Skeletal muscle cell (primary cell): Measurements from ENCODE around the gene CDH6.
"Not testable (repeated sequence)": the region's sequence is repeated elsewhere in the genome, so short reads cannot be mapped to it uniquely, and the experiment has no call there.

Experiments
- DNase-seq: peaks from one replicate; pipeline ENCODE4 v3.0.0-alpha.2; 2010; ENCODE audit warnings: low read depth
- H3K4me3 ChIP-seq: 2 replicates; pipeline ENCODE4 v1.5.1; 2011; ENCODE audit warnings: low read depth, mild to moderate bottlenecking, control low read depth, low read length, moderate library complexity

Gene CDH6

DNA sequence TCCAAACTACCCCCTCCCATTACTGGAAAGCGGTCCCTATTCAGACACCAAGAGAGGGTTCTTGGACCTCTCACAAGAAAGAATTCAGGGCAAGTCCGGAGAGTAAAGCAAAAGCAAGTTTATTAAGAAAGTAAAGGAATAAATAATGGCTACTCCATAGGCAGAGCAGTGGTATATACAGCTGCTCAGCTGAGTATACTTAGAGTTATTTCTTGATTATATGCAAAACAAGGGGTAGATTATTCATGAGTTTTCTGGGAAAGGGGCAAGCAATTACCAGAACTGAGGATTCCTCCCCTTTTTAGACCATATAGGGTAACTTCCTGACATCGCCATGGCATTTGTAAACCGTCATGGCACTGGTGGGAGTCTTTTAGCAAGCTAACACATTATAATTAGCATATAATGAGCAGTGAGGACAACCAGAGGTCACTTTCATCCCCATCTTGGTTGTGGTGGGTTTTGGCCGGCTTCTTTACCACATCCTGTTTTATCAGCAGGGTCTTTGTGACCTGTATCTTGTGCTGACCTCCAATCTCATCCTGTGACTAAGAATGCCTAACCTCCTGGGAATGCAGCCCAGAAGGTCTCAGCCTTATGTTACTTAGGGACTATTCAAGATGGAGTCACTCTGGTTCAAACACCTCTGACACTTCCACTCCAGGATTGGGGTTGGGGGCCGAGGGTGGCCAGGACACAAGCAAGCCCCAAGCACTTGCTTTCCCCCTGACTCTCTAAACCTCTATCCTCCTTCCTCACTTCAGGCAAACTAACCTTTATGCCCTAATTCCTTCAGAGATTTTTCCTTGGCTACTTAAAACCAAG lies 168.4 kb downstream of the CDH6 start:
- not testable (repeated sequence) for DNase-seq, H3K4me3 ChIP-seq

DNA sequence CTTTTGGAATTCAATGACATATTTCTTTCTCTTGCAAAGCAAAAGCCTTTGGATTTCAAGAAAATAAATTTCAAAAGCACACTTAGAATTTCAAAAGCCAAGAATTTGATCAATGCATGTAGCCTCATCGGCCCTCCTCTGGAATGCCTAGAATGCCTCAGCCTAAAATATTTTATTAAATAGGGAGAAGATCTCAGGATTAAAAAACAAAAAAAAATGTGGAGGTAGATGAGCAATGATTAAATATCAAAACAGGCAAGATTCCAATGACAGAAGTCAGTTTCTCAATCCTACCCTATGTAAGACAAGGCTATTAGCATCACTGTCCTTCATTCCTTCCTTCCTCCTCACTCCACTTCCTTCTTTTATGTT lies 169.0 kb downstream of the CDH6 start:
- no peak for DNase-seq
- H3K4me3 ChIP-seq, result no peak overlapping the region

DNA sequence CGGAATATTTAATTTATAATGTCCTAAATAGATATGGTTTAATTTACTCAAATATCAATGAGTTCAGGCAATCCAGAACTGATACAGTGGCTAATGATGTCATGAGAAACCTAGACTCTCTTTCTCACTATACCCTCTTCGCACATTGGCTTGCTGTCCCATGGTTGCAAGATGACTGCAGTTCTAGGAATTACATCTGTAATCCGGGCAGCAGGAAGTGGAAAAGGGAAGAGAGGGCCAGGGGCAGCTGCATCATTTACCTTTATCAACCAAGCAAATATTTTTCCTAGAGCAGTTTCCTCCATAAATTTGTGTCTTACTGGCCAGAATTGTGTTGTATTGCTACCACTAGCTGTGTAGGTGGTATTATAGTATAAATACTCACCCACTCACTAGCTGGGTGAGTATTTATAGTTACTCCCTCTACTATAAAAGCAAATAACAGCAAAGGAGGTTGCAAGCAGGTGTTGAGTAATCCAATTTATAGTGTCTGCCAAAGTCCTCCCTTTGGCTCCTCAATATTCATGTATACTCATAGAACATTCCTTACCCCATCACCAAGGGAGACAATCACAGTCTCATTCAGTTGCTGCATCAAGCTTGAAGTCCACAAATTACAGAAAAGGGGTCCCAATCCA lies 169.6 kb downstream of the CDH6 start:
- no peak for DNase-seq
- no peak overlapping the region for H3K4me3 ChIP-seq

DNA sequence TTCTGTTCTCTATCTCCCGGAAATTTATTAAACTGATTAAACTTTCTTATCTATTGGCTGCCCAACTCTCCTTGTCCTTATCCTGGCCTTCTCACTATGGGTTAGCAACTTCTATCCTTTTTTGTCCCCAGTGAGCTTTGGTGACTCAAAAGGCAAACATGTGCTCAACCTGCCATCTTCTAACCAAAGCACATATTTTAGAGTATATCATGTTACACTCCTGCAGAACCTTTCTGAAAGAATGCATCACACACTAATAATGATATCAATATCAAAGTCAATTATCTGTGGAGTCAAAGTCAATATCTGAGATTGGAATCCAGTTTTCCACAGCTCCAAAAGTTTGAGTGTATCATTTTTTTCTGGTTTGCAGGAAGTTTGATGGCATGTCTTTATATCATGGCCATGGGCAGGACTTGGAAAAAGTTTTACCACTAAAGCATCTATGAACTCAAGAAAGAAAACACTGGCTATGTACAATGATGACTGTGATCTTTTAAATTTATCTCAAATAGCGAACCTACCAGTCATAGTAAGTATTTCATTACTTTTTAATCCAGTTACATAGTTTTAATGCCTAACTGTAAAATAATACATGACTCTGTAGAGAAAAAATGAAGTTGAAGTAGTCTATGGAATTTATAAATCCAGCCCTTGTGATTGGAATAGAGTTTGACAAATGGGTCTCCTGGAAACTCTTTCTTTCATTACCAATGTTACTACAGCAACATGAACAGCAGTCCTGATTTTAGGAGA lies 171.6 kb downstream of the CDH6 start:
- H3K4me3 ChIP-seq, result no peak overlapping the region
- no peak for DNase-seq

DNA sequence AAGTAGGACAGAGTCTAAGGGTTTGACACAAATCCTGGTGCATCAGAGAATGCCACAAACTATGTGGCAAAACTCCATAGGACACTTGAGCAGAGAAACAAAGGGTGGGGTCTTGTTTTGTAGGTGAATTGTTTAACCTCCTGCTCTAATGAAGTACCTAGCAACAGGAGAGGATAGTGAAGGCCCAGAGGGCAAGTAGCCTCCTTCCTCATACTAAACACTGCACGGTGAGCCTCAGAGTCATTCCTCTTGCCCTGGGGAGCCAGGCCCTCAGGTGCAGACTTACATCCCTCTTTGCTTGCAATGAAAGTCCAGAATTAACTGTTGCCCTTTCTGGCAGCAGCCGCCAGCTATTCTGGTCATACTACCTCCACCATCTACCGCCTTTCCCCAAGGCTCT lies 172.3 kb downstream of the CDH6 start:
- DNase-seq, result no peak
- H3K4me3 ChIP-seq, result no peak overlapping the region

DNA sequence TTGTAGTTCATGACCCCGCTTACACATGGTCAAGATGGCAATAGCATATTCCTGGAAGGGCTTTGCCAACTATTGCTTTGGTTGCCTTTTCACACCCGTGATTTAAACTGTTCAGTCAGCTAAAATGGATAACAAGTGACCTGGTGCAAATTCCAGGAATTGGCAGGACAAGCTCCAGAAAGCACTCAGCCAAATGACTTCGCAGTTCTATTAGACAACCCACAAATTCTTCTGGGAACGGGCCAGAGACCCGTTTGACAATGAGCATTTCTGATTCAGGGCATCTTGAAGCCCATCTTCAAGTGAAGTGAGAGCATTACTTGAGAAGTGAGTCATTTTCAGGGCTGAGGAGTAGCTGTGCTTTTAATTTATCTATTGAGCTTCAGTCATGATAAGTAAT lies 173.5 kb downstream of the CDH6 start:
- H3K4me3 ChIP-seq, result no peak overlapping the region
- no peak for DNase-seq

DNA sequence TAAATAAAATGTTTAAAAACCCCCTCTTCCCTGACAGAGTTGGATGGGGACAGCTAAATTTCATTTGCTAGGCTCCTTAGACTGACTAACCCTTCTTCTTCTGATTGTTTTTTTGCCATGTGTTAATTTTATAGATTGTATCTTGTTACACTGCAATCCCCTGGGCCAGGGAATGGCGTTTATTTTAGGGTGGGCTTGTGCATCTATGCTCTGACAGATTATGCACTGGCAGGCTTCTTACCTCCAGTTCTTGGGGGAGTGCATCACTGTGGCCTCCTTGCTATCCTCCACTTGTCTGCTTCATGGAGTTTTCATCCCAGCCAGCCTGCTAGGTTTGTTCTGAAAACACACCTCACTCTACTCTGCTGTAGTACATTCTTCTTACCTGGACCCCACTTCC lies 178.6 kb downstream of the CDH6 start:
- no peak for DNase-seq
- no peak overlapping the region for H3K4me3 ChIP-seq

DNA sequence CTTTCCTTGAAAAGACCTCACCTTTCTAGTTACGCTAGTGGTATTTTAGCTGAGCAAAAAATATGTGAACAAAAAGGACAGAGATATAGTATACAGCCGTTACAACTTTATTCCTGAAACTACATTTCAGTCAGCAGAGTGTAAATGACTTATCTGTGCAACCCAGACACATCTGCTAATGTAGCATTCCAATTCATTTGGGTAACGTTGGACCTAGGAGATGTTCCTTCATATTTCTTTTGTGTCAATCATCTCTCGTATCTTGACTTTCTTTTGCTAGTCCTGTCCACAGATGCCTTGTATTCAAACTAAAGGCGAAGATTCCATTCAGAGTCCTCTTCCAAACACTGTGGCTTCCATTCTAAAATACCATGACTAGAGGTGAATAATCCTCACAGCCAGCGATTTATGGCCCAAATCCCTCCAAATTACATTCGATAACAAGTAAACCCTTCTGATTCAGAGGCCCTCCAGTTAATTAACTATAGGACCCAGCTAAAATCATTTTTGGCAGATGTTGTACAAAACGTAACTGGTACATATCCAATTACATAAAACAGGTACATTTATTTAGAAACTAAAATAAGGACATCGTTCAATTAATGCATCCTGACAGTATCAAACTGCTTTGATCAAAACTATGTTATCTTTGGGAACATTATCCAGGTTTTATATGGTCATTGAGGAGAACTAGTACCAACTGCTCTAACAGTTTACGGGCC lies 182.7 kb downstream of the CDH6 start:
- no peak for DNase-seq
- no peak overlapping the region for H3K4me3 ChIP-seq

DNA sequence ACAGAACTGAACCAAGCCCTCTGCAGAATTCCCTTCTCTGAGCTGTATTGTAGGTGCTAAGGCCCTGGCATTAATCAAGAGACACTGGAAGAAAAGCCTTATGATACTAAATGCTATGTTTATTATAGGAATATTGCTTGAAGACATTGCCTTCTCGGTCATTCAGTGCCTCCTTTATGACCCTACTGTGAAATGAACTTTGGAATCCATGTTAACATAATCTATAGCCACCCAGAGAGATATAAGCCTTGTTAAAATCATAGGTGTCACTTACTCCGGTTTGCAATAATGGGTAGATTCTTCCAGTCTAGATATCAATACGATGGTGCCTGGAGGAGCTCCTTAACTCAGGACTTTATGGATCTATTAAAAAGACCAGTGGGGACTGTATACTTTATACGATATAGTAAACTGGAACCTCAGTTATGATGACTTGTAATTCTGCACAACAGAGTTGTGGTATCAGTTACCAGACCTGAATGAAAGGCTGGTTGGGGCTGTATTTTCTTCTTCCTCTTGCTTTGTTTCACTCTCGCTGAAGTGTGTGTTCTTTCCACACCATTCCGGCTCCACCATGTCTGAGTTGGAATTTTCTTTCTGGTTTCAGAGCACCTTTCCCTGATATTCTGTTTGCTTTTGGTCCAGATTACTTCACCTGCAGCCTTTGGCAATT lies 183.9 kb downstream of the CDH6 start:
- H3K4me3 ChIP-seq, result no peak overlapping the region
- DNase-seq, result no peak

DNA sequence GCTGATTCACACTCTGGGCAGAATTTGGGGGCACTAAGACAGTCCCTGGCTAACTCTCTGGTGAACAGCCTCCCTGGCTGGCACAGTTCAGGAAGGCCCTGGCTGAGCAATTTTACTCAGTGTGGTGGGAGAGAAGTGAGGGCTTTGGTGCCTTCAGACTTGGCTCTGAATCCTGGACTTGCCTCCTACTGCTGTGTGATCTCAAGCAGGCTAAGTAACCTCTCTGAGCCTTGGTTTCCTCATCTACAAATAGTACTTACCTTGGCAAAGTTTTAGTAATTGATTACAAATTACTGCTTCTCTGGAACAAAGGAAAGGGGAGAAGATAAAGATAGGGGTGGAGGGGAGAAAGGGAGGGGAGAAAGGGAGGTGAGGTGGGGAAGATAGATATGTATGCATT lies 184.7 kb downstream of the CDH6 start:
- no peak for DNase-seq
- H3K4me3 ChIP-seq, result no peak overlapping the region
